ENCODE data around the gene SARS1.
"Not testable (repeated sequence)": the region's sequence is repeated elsewhere in the genome, so short reads cannot be mapped to it uniquely, and the experiment has no call there.

Gene SARS1

GRCh38 chr1:109213824-109214693 lies at the start of gene SARS1:
Gene SARS1, plus strand, starts transcription at chr1:109213918. Its CDS starts 75 bp downstream, at chr1:109213993.
- DNase-seq (ENCODE audit: low spot score) = peak; percentile 95

GRCh38 chr1:109164538-109164937 lies 49.2 kb upstream of the SARS1 start:
- no peak for DNase-seq (ENCODE audit: low spot score)

- DNase-seq (ENCODE audit: low spot score) = peak; percentile 58
Measured at GRCh38 chr1:109167001-109167506, 46.7 kb upstream of the SARS1 start.

GRCh38 chr1:109170035-109170764 lies 43.5 kb upstream of the SARS1 start:
- no peak for DNase-seq (ENCODE audit: low spot score)

GRCh38 chr1:109171646-109172045 lies 42.1 kb upstream of the SARS1 start:
- no peak for DNase-seq (ENCODE audit: low spot score)

GRCh38 chr1:109176349-109176748 lies 37.4 kb upstream of the SARS1 start:
- not testable (repeated sequence) for DNase-seq (ENCODE audit: low spot score)

GRCh38 chr1:109180715-109181084 lies 33.0 kb upstream of the SARS1 start:
- not testable (repeated sequence) for DNase-seq (ENCODE audit: low spot score)

- DNase-seq (ENCODE audit: low spot score) = no peak
Measured at GRCh38 chr1:109181085-109181806, 32.5 kb upstream of the SARS1 start.

- no peak for DNase-seq (ENCODE audit: low spot score)
Measured at GRCh38 chr1:109181807-109182163, 31.9 kb upstream of the SARS1 start.

- DNase-seq (ENCODE audit: low spot score) = no peak
Measured at GRCh38 chr1:109183058-109183738, 30.5 kb upstream of the SARS1 start.

GRCh38 chr1:109184687-109185086 lies 29.0 kb upstream of the SARS1 start:
- no peak for DNase-seq (ENCODE audit: low spot score)

GRCh38 chr1:109185357-109185756 lies 28.4 kb upstream of the SARS1 start:
- DNase-seq (ENCODE audit: low spot score) = no peak

- no peak for DNase-seq (ENCODE audit: low spot score)
Measured at GRCh38 chr1:109185990-109186732, 27.6 kb upstream of the SARS1 start.

- DNase-seq (ENCODE audit: low spot score) = no peak
Measured at GRCh38 chr1:109186733-109187086, 27.0 kb upstream of the SARS1 start.

- no peak for DNase-seq (ENCODE audit: low spot score)
Measured at GRCh38 chr1:109187127-109187526, 26.6 kb upstream of the SARS1 start.

GRCh38 chr1:109188200-109188599 lies 25.5 kb upstream of the SARS1 start:
- DNase-seq (ENCODE audit: low spot score) = no peak

GRCh38 chr1:109188781-109189180 lies 24.9 kb upstream of the SARS1 start:
- DNase-seq (ENCODE audit: low spot score) = no peak

- DNase-seq (ENCODE audit: low spot score) = no peak
Measured at GRCh38 chr1:109190189-109190588, 23.5 kb upstream of the SARS1 start.

- DNase-seq (ENCODE audit: low spot score) = no peak
Measured at GRCh38 chr1:109191377-109191776, 22.3 kb upstream of the SARS1 start.

GRCh38 chr1:109191891-109192290 lies 21.8 kb upstream of the SARS1 start:
- DNase-seq (ENCODE audit: low spot score) = no peak

- DNase-seq (ENCODE audit: low spot score) = no peak
Measured at GRCh38 chr1:109192433-109192832, 21.3 kb upstream of the SARS1 start.
